CD14-positive monocyte (primary cell): ENCODE measurements around the gene ANKRD12. TPM values are rescaled to one million over a fixed set of nuclear protein-coding genes. Genes with fewer than 3 reads are reported as not detected.

Source experiments
- DNase-seq, 3 donors: peaks; one replicate each; pipeline ENCODE4 v3.0.0-alpha.2; 2011 to 2022
- H2AFZ ChIP-seq: 2 replicates; pipeline ENCODE4 v1.6.0; 2012; ENCODE audit warnings: mild to moderate bottlenecking, low read depth, low read length, inconsistent platforms; ENCODE audit not compliant: insufficient read depth, poor library complexity, severe bottlenecking
- H3K27ac ChIP-seq, 2 donors: 1 replicate in 1 of 2; 2 replicates in 1 of 2; pipeline ENCODE4 v1.5.1; 2012 to 2013; ENCODE audit warnings: low read length in 2 of 2, control low read depth in 1 of 2, inconsistent platforms in 1 of 2, low read depth in 1 of 2, mild to moderate bottlenecking in 1 of 2
- H3K27me3 ChIP-seq, 2 donors: one replicate each; pipeline versions ENCODE4 v1.6.0 to v1.6.1; 2011 to 2013; ENCODE audit warnings: low read length in 2 of 2; ENCODE audit not compliant: control insufficient read depth in 2 of 2, insufficient read depth in 2 of 2
- H3K36me3 ChIP-seq, 2 donors: replicated peaks in 1 of 2; 1 replicate in 1 of 2; 2 replicates in 1 of 2; pipeline versions ENCODE4 v1.5.1 to v1.6.1; 2012 to 2013; ENCODE audit warnings: low read length in 2 of 2, control low read depth in 1 of 2, inconsistent platforms in 1 of 2, mild to moderate bottlenecking in 1 of 2; ENCODE audit not compliant: insufficient read depth in 2 of 2, control insufficient read depth in 1 of 2
- H3K4me1 ChIP-seq, 2 donors: 1 replicate in 1 of 2; 2 replicates in 1 of 2; pipeline versions ENCODE4 v1.5.1 to v1.6.1; 2012 to 2013; ENCODE audit warnings: low read length in 2 of 2, control low read depth in 1 of 2, inconsistent platforms in 1 of 2, mild to moderate bottlenecking in 1 of 2, moderate library complexity in 1 of 2; ENCODE audit not compliant: insufficient read depth in 2 of 2, control insufficient read depth in 1 of 2
- H3K4me2 ChIP-seq: replicated peaks from 2 replicates; pipeline ENCODE3; 2012; ENCODE audit warnings: low read length, moderate library complexity, mild to moderate bottlenecking; ENCODE audit not compliant: poor library complexity, severe bottlenecking; ENCODE audit errors: extremely low read depth
- H3K4me3 ChIP-seq, 3 experiments: fragments of 200-600 bp in 1 of 3; sonication (generic) in 1 of 3; replicated peaks in 1 of 3; 1 replicate in 2 of 3; 2 replicates in 1 of 3; pipeline ENCODE4 v1.5.1; 2011 to 2013; ENCODE audit warnings: low read length in 3 of 3, mild to moderate bottlenecking in 3 of 3, control low read depth in 2 of 3, low read depth in 2 of 3, inconsistent platforms in 1 of 3, moderate library complexity in 1 of 3
- H3K79me2 ChIP-seq: 2 replicates; pipeline ENCODE4 v1.6.0; 2012; ENCODE audit warnings: mild to moderate bottlenecking, control low read depth, inconsistent platforms, low read length, moderate library complexity; ENCODE audit not compliant: insufficient read depth
- H3K9ac ChIP-seq: 2 replicates; pipeline ENCODE4 v1.6.0; 2017; ENCODE audit warnings: low read length, mild to moderate bottlenecking; ENCODE audit not compliant: insufficient read depth, poor library complexity, severe bottlenecking
- H3K9me3 ChIP-seq, 2 donors: replicated peaks in 1 of 2; 1 replicate in 1 of 2; 2 replicates in 1 of 2; pipeline versions ENCODE4 v1.5.1 to v1.6.1; 2012 to 2013; ENCODE audit warnings: low read length in 2 of 2, control low read depth in 1 of 2; ENCODE audit not compliant: control insufficient read depth in 1 of 2, insufficient read depth in 1 of 2
- H4K20me1 ChIP-seq: 2 replicates; pipeline ENCODE4 v1.6.0; 2012; ENCODE audit warnings: mild to moderate bottlenecking, low read length, control low read depth, moderate library complexity; ENCODE audit not compliant: insufficient read depth
- H3K27ac Mint-ChIP-seq, 7 donors: one replicate each; pipeline ENCODE4 v1.8.0; 2020; ENCODE audit warnings: mild to moderate bottlenecking in 7 of 7, mixed read lengths in 7 of 7, moderate library complexity in 6 of 7, inconsistent platforms in 2 of 7
- H3K27me3 Mint-ChIP-seq, 3 donors: one replicate each; pipeline ENCODE4 v1.8.0; 2021 to 2022; ENCODE audit warnings: low read depth in 3 of 3, mild to moderate bottlenecking in 3 of 3, mixed read lengths in 3 of 3, moderate library complexity in 3 of 3, inconsistent platforms in 1 of 3
- H3K36me3 Mint-ChIP-seq, 2 donors: one replicate each; pipeline ENCODE4 v1.8.0; 2020; ENCODE audit warnings: mixed read lengths in 2 of 2, inconsistent platforms in 1 of 2, mild to moderate bottlenecking in 1 of 2
- H3K4me1 Mint-ChIP-seq: one replicate; pipeline ENCODE4 v1.8.0; 2020; ENCODE audit warnings: mild to moderate bottlenecking, mixed read lengths
- H3K4me3 Mint-ChIP-seq, 2 donors: one replicate each; pipeline ENCODE4 v1.8.0; 2020; ENCODE audit warnings: mild to moderate bottlenecking in 2 of 2, mixed read lengths in 2 of 2, moderate library complexity in 1 of 2
- H3K9me3 Mint-ChIP-seq, 7 donors: one replicate each; pipeline ENCODE4 v1.8.0; 2020 to 2022; ENCODE audit warnings: mixed read lengths in 7 of 7, mild to moderate bottlenecking in 6 of 7, moderate library complexity in 6 of 7, inconsistent platforms in 2 of 7
- WGBS: methylation state at CpG from one replicate; pipeline ENCODE4 v1.1.5; 2013; ENCODE audit warnings: missing lambda C conversion rate; ENCODE audit not compliant: insufficient coverage; 5-methylcytosine and 5-hydroxymethylcytosine counted together
- intact Hi-C, 2 donors: fragments of 100-400 bp; cut with micrococcal nuclease; formaldehyde crosslinking; loops; one replicate each; pipeline versions ENCODE4 v1.15.0 to v1.15.1; 2023
- polyA plus RNA-seq, 3 donors: library from polyadenylated mRNA; depleted of rRNA in 1 of 3; unstranded in 2 of 3; stranded (reverse) in 1 of 3; fragments of 300-500 nt in 2 of 3; fragments of >200 nt in 1 of 3; fragmentation: Illumina TruSeq in 2 of 3; gene quantifications; 1 replicate in 2 of 3; 2 replicates in 1 of 3; pipeline ENCODE4 v1.2.3, GENCODE V29; 2012 to 2021
- TF ChIP-seq, protein P1 (sequence below): fragments of 200-600 bp; IDR thresholded peaks from one replicate; pipeline ENCODE4 v1.8.0; 2022; ENCODE audit warnings: antibody characterized with exemption, mild to moderate bottlenecking

ANKRD12 gene
- polyA plus RNA-seq, 3 donors = 9.3 to 15.5 (median 15.4) TPM

- Mint-ChIP-seq H3K9me3 (peaks cover 6 to 14% (median 9%) of the 10 kb centered on the region in 7 donors), H3K27me3 (no peaks in the 10 kb centered on the region), H3K4me1 (no peaks in the 10 kb centered on the region), H3K27ac (no peak overlapping the region), H3K4me3 (no peak overlapping the region), H3K36me3 (peaks cover 75 to 93% of the 10 kb centered on the region in 2 donors)
- Histone ChIP-seq H3K27me3 (no peaks in the 10 kb centered on the region), H3K9ac (no peak overlapping the region), H3K79me2 (peaks cover 36% of the 10 kb centered on the region), H3K4me3 (no peak overlapping the region), H3K9me3 (peaks cover 2 to 7% of the 10 kb centered on the region in 2 donors), H3K27ac (no peak overlapping the region), H2AFZ (no peak overlapping the region), H4K20me1 (peaks cover 43% of the 10 kb centered on the region), H3K4me2 (no peak overlapping the region), H3K36me3 (peaks cover 47 to 94% of the 10 kb centered on the region in 2 donors), H3K4me1 (no peaks in the 10 kb centered on the region)
- DNase-seq = no peak
- intact Hi-C loops = no loop called here
- TF ChIP-seq, protein P1, sequence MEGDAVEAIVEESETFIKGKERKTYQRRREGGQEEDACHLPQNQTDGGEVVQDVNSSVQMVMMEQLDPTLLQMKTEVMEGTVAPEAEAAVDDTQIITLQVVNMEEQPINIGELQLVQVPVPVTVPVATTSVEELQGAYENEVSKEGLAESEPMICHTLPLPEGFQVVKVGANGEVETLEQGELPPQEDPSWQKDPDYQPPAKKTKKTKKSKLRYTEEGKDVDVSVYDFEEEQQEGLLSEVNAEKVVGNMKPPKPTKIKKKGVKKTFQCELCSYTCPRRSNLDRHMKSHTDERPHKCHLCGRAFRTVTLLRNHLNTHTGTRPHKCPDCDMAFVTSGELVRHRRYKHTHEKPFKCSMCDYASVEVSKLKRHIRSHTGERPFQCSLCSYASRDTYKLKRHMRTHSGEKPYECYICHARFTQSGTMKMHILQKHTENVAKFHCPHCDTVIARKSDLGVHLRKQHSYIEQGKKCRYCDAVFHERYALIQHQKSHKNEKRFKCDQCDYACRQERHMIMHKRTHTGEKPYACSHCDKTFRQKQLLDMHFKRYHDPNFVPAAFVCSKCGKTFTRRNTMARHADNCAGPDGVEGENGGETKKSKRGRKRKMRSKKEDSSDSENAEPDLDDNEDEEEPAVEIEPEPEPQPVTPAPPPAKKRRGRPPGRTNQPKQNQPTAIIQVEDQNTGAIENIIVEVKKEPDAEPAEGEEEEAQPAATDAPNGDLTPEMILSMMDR = no peak
Observed at GRCh38 chr18:9226463-9226862, 89.9 kb downstream of the ANKRD12 start.

DNA sequence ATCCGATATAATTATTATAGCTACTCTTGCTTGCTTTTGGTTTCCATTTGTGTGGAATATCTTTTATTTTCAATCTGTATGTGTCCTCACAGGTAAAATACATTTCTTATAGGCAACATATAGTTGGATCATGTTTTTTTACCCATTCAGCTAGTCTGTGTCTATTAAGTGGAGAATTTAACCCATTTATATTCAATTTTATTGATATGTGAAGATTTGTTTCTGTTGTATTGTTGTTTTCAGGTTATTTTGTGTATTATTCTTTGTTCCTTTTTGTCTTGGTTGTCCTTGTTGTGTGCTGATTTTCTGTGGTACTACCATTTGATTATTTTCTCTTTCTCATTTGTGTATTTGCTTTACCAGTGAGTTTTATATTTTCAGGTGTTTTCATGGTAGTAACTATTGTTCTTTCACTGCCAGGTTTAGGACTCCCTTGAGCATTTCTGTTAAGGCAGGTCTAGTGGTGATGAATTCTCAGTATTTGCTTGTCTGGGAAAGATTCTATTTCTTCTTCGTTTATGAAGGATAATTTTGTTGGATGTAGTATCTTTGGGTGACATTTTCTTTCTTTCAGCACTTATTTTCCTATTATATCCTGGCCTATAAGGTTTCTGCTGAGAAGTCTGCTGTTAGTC is 95.4 kb downstream of the ANKRD12 start:
- Histone ChIP-seq H3K9ac (no peak overlapping the region), H3K36me3 (peaks cover 43 to 96% of the 10 kb centered on the region in 2 donors), H3K4me1 (no peaks in the 10 kb centered on the region), H3K27ac (no peak overlapping the region), H2AFZ (no peak overlapping the region), H3K79me2 (peaks cover 56% of the 10 kb centered on the region), H3K4me3 (no peak overlapping the region), H4K20me1 (peaks cover 59% of the 10 kb centered on the region), H3K4me2 (no peak overlapping the region), H3K9me3 (peaks cover 10 to 20% of the 10 kb centered on the region in 2 donors), H3K27me3 (no peaks in the 10 kb centered on the region)
- TF ChIP-seq, protein P1 = no peak
- Mint-ChIP-seq H3K9me3 (peaks cover 18 to 27% (median 23%) of the 10 kb centered on the region in 7 donors), H3K36me3 (peaks cover 81 to 92% of the 10 kb centered on the region in 2 donors), H3K4me1 (peaks cover under 1% of the 10 kb centered on the region), H3K27me3 (no peaks in the 10 kb centered on the region), H3K4me3 (no peak overlapping the region), H3K27ac (no peak overlapping the region)
- no CpG with 5 or more reads among the region's 2 CpGs for WGBS
- no peak for DNase-seq
- intact Hi-C loops = no loop called here
